Type B pancreatic cell (in vitro differentiated cells): Measurements from ENCODE around the gene IFNGR2. TPM values are rescaled to one million over a fixed set of nuclear protein-coding genes. Genes with fewer than 3 reads are reported as not detected.
"Not testable (repeated sequence)": the region's sequence is repeated elsewhere in the genome, so short reads cannot be mapped to it uniquely, and the experiment has no call there.

Source experiments
- DNase-seq: peaks from one replicate; pipeline ENCODE4 v3.0.0; 2021; ENCODE audit warnings: mixed read lengths; ENCODE audit not compliant: unreplicated experiment; ENCODE audit errors: extremely low spot score
- H3K27ac Mint-ChIP-seq: 2 replicates; pipeline ENCODE4 v1.8.0; 2021; ENCODE audit warnings: mild to moderate bottlenecking, mixed read lengths
- H3K27me3 Mint-ChIP-seq: 2 replicates; pipeline ENCODE4 v1.8.0; 2021; ENCODE audit warnings: mixed read lengths
- H3K36me3 Mint-ChIP-seq: 2 replicates; pipeline ENCODE4 v1.8.0; 2021; ENCODE audit warnings: mixed read lengths
- H3K4me1 Mint-ChIP-seq: one replicate; pipeline ENCODE4 v1.8.0; 2021; ENCODE audit warnings: mixed read lengths; ENCODE audit not compliant: unreplicated experiment
- H3K4me3 Mint-ChIP-seq: 2 replicates; pipeline ENCODE4 v1.8.0; 2021; ENCODE audit warnings: mild to moderate bottlenecking, mixed read lengths
- H3K9me3 Mint-ChIP-seq: 2 replicates; pipeline ENCODE4 v1.8.0; 2021; ENCODE audit warnings: mixed read lengths
- total RNA-seq: library from RNA; stranded (reverse); gene quantifications from 2 replicates; pipeline ENCODE4 v1.2.1, GENCODE V29; 2021; ENCODE audit warnings: low replicate concordance
- TF ChIP-seq, protein P1 (sequence below): fragments of 200-600 bp; sonication (generic); conservative IDR thresholded peaks from 2 replicates; pipeline ENCODE4 v1.5.0; 2021; ENCODE audit warnings: antibody characterized with exemption, mild to moderate bottlenecking

Gene IFNGR2
- total RNA-seq, 1 donor from 2014 or later = 40.4 TPM

DNA sequence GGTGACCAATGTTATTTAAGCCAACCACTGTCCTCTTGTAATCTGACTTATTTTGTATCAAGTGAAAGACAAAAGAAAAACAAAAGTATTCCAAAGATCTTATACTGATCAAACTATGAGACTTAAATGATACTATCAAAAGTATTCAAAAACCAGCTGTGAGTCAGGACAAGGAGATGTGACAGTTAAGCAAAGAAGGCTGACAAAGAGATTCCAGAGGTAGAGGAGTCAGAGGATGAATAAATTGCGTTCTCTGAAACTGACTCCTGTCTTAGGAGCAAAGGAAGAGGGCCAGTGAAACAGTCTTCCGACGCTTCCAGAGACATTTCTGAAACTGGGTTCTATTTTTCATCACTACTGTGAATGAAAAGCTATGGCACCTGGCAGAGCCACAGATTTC, 55.6 kb downstream of the IFNGR2 start:
- H3K27me3 Mint-ChIP-seq = no peaks in the 10 kb centered on the region
- DNase-seq = no peak
- TF ChIP-seq, protein P1, sequence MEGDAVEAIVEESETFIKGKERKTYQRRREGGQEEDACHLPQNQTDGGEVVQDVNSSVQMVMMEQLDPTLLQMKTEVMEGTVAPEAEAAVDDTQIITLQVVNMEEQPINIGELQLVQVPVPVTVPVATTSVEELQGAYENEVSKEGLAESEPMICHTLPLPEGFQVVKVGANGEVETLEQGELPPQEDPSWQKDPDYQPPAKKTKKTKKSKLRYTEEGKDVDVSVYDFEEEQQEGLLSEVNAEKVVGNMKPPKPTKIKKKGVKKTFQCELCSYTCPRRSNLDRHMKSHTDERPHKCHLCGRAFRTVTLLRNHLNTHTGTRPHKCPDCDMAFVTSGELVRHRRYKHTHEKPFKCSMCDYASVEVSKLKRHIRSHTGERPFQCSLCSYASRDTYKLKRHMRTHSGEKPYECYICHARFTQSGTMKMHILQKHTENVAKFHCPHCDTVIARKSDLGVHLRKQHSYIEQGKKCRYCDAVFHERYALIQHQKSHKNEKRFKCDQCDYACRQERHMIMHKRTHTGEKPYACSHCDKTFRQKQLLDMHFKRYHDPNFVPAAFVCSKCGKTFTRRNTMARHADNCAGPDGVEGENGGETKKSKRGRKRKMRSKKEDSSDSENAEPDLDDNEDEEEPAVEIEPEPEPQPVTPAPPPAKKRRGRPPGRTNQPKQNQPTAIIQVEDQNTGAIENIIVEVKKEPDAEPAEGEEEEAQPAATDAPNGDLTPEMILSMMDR = no peak
- no peaks in the 10 kb centered on the region for H3K9me3 Mint-ChIP-seq
- peaks cover 5% of the 10 kb centered on the region for H3K36me3 Mint-ChIP-seq
- no peak overlapping the region for H3K4me3 Mint-ChIP-seq
- no peak overlapping the region for H3K27ac Mint-ChIP-seq
- H3K4me1 Mint-ChIP-seq = no peaks in the 10 kb centered on the region

DNA sequence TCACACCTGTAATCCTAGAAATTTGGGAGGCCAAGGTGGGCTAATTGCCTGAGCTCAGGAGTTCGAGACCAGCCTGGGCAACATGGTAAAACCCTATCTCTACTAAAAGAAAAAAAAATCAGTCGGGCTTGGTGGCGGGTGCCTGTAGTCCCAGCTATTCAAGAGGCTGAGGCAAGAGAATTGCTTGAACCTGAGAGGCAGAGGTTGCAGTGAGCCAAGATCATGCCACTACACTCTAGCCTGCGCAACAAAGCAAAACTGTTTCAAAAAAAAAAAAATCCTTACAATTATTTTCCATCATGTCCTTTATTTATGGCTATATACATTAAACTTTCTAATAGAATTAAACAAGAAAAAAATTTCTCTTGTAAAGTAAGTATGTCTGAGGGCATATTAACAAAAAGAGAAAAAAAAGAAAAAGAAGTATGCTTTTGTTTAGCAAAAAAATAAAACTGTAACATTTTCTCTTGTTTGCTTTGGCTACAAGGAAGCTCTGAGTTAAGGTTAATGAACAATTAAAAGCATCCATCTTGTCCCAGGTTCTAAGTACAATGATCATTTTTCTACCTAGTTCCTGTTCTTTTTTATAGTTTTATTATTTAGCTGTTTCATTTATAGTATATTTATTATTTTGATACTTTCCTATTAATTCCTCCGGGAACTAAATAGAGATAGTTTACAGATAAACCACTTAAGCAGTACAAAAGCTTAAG, 58.5 kb downstream of the IFNGR2 start:
- TF ChIP-seq, protein P1 = no peak
- Mint-ChIP-seq H3K4me3 (no peak overlapping the region), H3K9me3 (no peaks in the 10 kb centered on the region), H3K4me1 (no peaks in the 10 kb centered on the region), H3K27me3 (no peaks in the 10 kb centered on the region), H3K36me3 (peaks cover 5% of the 10 kb centered on the region), H3K27ac (no peak overlapping the region)
- no peak for DNase-seq

DNA sequence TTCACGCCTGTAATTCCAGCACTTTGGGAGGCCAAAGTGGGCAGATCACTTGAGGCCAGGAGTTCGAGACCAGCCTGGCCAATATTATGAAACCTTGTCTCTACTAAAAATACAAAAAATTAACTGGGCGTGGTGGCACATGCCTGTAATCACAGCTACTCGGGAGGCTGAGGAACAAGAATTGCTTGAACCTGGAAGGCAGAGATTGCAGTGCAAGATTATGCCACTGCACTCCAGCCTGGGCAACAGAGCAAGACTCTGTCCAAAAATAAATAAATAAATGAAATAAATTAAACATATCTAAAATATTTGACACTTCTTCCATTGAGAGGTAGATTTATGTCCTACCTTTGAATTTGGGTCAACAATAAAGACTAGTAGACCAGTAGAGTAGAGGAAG, 66.0 kb downstream of the IFNGR2 start:
- not testable (repeated sequence) for H3K27ac Mint-ChIP-seq, DNase-seq, H3K36me3 Mint-ChIP-seq, H3K9me3 Mint-ChIP-seq, H3K4me3 Mint-ChIP-seq, H3K4me1 Mint-ChIP-seq, H3K27me3 Mint-ChIP-seq

DNA sequence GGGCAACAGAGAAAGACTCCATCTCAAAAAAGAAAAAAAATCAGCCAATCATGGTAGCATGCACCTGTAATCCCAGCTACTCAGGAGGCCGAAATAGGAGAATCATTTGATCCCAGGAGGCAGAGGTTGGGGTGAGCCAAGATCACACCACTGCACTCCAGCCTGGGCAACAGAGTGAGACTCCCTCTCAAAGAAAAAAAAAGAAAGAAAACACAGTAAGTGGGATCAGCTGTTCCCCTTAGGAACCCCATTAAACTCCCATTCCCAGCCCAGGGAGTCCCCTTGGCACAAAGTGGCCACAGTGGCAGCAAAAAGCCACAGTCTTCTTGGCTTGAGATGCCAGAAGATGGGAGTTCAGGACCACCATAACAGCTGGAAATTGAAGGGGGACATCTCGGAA, 67.5 kb downstream of the IFNGR2 start:
- H3K4me3 Mint-ChIP-seq = no peak overlapping the region
- DNase-seq = no peak

DNA sequence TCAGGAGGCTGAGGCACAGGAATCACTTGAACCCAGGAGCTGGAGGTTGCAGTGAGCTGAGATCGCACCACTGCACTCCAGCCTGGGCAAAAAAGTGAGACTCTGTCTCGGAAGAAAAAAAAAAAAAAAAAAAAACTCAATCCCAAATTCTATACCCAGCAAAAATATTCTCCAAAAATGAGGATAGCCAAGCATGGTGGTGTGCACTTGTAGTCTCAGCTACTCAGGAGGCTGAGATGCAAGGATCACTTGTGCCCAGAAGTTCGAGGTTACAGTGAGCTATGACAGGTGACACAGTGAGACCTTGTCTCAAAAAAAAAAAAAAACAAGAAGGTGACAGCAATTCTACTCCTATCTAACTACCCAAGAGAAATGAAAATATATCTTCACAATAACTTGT, 70.1 kb downstream of the IFNGR2 start:
- H3K27me3 Mint-ChIP-seq = no peaks in the 10 kb centered on the region

More for the DNA sequence above, 67.5 kb downstream of the IFNGR2 start:
- H3K36me3 Mint-ChIP-seq = peaks cover 9% of the 10 kb centered on the region
- H3K9me3 Mint-ChIP-seq = peaks cover 4% of the 10 kb centered on the region
- TF ChIP-seq, protein P1 = no peak
- H3K27ac Mint-ChIP-seq = no peak overlapping the region
- H3K27me3 Mint-ChIP-seq = no peaks in the 10 kb centered on the region
- H3K4me1 Mint-ChIP-seq = no peaks in the 10 kb centered on the region

DNA sequence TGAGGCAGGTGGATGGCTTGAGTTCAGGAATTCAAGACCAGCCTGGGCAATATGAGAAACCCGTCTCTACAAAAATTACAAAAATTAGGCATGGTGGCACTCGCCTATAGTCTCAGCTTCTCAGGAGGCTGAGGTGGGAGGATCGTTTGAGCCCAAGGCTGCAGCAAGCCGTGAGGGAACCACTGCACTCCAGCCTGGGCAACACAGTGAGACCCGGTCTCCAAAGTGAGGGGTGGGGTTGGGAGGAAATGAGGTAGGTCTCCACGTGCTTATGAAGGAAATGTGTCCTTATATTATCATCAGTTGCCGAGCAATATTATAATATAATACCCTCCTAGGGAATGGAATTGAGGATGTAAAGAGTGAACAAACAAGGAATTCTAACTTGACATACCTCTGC, 73.9 kb downstream of the IFNGR2 start:
- DNase-seq = no peak
- Mint-ChIP-seq H3K27ac (no peak overlapping the region), H3K27me3 (no peaks in the 10 kb centered on the region), H3K9me3 (peaks cover 4% of the 10 kb centered on the region), H3K36me3 (peaks cover 14% of the 10 kb centered on the region), H3K4me1 (peaks cover 6% of the 10 kb centered on the region), H3K4me3 (peak overlapping the region; percentile 59)
- TF ChIP-seq, protein P1 = no peak

More for the DNA sequence above, 70.1 kb downstream of the IFNGR2 start:
- Mint-ChIP-seq H3K36me3 (peaks cover 11% of the 10 kb centered on the region), H3K27ac (no peak overlapping the region), H3K9me3 (peaks cover 4% of the 10 kb centered on the region), H3K4me3 (no peak overlapping the region), H3K4me1 (peaks cover 2% of the 10 kb centered on the region)
- DNase-seq = no peak
- TF ChIP-seq, protein P1 = no peak
